ENCODE data around the gene CPEB4. TPM values are rescaled to one million over a fixed set of nuclear protein-coding genes. Genes with fewer than 3 reads are reported as not detected.

The CPEB4 gene
- total RNA-seq, 1 donor from 2014 or later: 22.6 TPM

DNA sequence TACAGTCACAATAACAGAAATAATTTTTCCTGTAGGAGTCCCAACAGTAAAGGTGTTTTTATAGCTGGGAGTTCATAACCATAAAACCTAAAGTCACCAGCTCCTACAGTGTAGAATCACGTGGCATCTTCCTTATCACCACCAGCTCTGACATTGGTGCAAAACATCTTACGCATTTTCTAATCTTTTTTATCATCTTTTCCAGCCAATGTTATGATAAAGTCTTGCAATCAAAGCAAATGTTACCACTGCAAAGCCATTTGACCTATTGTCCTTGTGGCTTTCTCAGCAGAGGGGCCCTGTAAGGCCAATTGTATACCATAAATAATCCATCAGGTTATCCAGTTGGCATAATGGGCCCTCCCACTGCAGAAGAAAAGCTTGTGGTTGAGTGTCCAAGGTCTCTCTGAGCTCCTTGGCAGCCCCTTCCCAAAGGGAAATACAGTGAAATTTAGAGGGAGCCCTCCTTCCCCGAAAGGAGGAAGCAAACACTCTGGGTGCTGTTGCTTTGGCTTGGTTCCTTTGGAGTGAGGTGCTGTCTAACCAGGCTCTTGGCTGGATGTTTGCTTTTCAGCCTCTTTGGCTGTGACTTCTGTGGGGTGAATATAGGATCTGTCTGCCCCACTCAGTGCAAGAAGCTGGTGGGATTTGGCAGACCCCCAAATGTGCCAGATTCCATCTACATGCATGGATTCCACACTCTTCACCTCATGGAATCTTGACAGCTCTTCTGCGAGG is 29.3 kb upstream of the CPEB4 start:
- intact Hi-C loops (cut with micrococcal nuclease): no loop called here

DNA sequence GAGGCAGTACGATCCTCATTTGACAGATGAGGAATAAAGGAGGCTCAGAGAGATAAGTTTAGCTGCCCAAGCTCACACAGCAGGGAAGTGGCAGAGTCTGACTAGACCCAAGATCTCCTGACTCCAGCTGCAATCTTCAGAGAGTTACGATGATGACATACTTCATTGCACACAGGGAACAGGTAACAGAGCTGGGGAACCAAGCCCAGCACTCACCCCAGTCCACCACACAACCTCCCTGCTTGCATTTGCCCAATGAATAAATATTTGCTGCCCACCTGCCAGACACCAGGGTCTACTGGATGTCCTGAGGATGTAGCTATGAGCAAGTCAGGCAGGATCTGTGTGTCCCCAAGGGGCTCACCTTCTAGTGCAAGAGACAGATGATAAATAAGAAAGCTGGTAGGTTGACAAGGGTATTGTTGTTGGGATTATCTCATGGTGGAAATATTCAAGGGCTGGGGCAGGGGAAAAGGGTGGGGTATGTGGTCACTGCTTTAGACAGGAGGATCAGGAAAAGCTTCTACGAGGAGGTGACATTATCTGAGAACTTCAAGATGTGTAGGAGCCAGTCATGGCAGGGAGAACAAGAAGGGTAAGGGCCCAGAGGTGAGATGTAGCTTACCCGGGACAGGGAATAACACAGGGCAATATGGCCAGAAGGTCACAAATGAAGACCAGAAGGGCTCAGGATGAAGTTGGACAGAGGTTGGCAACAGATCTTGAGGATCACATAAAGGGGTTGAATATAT is 28.6 kb upstream of the CPEB4 start:
- intact Hi-C loops (cut with micrococcal nuclease): no loop called here

- intact Hi-C loops (cut with micrococcal nuclease): no loop called here
These were observed 26.1 kb upstream of the CPEB4 start for GRCh38 chr5:173862047-173862477.

GRCh38 chr5:173863359-173863758 is 24.8 kb upstream of the CPEB4 start:
- intact Hi-C loops (cut with micrococcal nuclease): no loop called here

DNA sequence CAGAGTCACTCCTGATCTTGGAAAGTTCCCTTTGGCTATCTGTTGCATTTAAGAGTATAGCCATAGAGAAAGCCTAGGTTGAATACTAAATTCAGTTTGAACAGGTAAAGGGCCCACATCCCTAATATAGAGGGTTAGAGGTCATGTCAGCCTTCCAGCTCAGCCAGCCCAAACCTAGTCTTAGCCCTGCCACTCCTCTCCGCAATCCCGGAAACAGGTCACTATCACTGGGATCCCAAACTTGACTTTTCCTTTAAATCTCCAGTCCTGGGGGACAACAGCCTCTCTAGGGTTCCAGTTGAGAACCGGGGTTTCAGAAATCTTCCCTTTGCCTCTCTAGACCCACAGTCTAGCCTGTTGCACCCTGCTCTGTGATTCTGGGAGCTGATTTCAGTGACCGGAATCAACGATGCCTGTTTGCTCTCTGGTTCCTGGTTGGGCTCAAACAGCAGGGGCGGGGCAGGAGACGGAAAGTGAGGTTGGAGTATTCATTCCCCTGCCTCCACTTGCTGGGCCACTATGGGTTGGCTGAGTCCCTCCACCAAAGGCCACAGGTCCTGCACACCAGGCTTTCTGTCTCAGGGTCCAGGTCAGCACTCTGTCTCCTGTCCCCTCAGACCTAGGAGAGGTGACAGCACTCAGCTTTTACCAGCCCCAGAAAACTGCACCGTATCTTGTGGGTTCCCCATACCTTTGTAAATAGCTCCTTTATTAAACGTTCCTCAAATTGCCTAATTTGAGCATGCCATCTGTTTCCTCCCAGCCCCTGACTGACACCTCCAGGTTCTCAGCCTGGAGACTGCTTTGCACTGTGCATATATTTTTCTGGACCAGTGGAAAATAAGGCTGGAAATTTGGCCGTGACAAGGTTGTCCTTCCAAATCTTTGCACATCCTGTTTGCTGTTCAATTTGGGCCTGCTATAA is 23.8 kb upstream of the CPEB4 start:
- intact Hi-C loops (cut with micrococcal nuclease): no loop called here

DNA sequence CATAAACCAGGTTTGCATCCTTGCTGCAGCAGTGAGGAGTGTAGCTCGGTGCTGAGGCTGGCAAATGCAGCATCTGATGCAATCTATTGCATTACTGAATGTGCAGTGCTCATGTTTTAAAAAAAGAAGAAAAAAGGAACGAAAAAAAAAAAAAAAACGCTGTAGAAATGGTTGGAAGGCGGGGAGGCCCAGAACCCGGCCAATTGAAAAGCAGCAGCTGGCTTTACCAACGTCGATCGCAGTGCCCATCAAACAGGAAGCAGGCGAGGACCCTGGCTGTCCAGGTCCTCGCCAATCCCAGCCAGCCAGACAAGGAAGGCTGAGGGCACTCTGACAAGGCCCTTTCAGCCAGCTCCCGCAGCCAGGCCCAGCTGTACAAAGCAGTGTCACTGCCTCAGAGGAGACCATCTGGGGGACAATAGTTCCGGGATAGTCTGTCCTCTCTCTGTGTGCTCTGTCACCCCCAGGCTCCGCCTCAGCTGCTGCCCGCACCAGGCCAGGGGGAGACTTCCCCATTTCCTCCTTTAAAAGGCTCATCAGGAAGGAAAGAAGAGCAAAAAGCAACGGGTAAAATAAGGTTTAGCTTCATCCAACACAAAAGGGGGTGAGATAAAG is 21.8 kb upstream of the CPEB4 start:
- intact Hi-C loops (cut with micrococcal nuclease): no loop called here

GRCh38 chr5:173866858-173867679 is 21.1 kb upstream of the CPEB4 start:
- intact Hi-C loops (cut with micrococcal nuclease): no loop called here

DNA sequence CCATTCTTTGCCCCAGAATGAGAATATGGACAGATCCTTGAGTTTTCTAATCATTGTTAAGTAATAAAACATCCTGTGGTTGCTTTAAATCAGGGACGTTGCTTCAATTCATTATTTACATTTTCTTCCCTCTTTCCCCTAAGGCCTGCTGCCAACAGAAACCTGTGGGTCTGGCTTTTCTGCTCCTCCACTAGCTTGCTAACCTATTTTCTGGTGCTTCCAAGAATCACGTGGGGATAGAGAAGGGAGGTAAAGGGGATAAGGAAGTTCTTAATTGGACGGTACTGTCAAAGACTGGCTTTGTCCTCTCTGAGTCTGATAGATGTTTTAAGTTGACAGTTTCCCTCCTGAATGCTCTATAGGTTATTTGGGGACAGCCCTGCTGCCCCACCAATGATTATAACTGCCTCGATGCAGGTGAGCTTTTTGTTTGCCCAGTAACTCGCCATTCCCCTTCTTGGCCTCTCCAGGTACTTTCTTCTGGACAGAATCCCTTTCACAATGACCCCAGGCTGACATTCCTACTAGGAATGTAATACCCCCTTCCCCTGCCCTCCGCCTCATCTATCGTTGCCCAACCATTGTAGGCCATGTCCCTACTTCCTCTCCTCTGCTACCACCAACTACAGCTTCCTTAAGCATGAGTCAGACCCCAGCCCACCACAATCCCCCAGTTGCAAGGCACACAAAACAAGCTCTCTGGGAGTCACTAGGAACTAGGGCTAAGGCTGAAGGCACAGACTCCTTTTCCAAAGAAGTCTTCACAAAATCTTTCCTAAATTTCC is 19.9 kb upstream of the CPEB4 start:
- intact Hi-C loops (cut with micrococcal nuclease): no loop called here

GRCh38 chr5:173869316-173869715 is 18.8 kb upstream of the CPEB4 start:
- intact Hi-C loops (cut with micrococcal nuclease): no loop called here

DNA sequence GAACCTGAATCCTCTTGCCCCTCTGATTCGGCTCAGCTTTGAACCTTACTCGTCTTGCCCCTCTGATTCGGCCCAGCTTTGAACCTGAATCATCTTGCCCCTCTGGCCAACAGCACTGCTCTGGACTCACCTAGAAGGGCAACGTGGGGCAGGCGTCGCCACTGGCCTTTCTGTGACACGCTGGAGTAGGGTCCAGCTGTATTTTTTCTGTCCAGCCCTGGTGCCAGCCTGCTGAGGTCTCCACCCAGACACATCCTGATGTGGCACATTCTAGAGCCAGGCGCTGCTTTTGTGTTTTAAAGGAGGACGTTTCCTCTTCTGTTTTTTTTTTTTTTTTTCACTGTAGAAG is 15.2 kb upstream of the CPEB4 start:
- intact Hi-C loops (cut with micrococcal nuclease): no loop called here

DNA sequence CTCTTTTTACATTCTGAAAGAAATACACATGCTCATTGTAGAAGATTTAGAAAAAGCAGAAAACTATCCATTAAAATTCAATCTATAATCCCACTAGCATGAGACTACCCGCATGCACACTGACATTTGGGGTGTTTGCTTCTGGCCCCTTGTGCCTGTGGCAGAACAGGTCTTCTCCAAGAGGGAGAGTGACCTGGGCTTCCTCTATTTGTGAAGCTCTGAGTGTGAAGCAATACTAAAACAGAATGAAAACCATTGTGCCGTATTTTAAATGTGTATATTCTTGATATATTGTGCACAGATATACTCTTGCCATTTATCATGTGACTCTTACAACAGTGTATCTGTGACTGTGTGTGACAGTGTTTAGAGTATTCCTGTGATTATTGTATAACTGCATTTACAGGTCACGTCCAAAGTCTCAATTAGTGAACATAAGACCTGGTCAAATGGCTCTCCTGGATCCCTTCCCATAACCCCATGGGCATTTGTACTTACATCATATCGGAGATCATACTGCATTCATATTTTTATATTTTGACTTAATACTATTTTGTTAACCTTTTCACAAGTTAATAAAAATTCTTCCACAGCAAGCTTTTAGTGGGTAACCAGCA is 14.7 kb upstream of the CPEB4 start:
- intact Hi-C loops (cut with micrococcal nuclease): no loop called here

GRCh38 chr5:173875189-173875588 is 13.0 kb upstream of the CPEB4 start:
- intact Hi-C loops (cut with micrococcal nuclease): no loop called here

DNA sequence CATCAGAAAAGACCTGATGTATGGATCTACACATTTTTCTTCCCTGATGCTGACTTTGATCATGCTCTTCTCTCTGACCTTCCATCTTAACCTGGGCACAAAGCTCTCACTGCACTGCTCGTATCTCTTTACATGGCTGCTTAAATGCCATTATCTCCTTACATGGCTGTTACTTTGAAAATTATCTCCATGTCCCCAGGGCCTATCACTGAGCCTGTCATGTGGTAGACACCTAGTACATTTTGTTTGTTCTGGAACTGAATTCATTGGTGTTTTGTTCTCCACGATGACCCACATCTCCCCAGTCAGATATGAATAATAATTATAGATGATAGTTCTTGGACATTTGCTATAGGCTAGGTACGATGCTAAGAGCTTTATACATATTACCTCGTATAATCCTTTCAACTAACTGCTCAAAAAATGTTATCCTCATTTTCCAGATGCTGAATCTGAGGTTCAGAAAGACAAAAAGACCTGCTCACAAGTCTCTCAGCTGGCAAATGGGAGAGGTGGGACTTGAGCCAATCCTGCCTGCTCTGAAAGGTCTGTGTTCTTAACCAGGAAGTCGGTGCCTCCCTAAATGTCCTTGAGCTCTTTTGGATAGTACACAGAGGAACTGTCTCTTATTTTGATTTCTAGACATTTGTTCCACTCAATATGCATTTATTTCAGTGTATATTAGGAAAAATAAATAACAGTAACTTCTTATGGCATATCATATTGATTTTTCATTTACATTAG is 9.8 kb upstream of the CPEB4 start:
- intact Hi-C loops (cut with micrococcal nuclease): no loop called here

- intact Hi-C loops (cut with micrococcal nuclease): loop anchor here (10.0 kb wide), 1 partner anchor 1876 kb away; the partner anchor contains the start of gene FBXW11
These were observed 7.7 kb upstream of the CPEB4 start for GRCh38 chr5:173880306-173880985.

DNA sequence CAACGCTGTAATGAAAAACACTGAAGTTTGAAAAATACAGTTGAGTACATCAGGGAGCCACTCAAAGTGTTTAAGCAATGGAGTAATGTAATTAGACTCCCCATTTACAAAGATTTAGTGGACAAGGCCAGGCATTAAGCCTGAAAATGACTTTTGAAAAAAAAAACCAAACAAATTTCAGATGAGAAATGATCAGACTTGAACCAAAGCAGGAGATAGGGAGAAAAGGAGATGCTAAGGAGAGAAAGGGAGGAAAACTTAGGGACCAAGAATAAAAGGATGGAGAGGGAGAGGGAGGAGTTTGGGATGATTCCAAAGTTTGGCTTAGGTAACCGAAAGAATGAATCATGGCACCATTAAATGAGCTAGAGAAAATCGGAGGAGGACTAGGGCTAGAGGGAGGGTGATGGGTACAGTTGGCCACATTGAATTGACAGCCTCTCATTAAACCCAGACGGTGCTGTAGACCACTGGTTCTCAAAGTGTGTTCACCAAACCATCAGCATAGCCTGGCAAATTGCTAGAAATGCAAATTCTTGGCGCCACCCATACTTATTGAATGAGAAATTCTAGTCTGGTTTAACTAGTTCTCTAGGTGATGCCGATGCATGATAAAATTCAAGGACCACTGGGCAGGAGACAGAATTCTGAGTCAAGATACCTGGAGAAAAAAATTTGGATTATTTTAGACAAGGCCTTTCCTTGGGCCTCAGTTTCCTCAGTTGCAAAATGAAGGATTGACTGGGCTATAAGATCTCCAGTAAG is 6.2 kb upstream of the CPEB4 start:
- intact Hi-C loops (cut with micrococcal nuclease): loop anchor here (10.0 kb wide), 1 partner anchor 1877 kb away; the partner anchor contains the start of gene FBXW11

DNA sequence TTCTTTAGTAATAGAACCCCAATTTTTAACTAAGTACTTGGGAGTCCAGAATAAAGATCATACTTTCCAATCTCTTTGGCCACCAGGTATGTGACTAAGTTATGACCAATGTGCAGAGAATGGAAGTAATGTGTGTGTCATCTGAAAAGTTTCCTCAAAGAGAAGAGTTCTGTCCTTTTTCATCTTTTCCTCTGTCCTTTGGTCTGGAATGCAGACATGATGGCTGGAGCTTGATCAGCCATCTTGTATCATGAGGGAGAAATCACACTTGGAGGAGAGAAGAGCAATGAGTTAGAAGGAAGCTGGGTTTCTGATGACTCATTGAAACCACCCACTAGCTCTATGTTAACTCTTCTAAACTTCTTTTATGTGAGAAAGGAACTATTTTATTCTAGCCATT is 5.5 kb upstream of the CPEB4 start:
- intact Hi-C loops (cut with micrococcal nuclease): loop anchor here (10.0 kb wide), 1 partner anchor 1878 kb away; the partner anchor contains the start of gene FBXW11

DNA sequence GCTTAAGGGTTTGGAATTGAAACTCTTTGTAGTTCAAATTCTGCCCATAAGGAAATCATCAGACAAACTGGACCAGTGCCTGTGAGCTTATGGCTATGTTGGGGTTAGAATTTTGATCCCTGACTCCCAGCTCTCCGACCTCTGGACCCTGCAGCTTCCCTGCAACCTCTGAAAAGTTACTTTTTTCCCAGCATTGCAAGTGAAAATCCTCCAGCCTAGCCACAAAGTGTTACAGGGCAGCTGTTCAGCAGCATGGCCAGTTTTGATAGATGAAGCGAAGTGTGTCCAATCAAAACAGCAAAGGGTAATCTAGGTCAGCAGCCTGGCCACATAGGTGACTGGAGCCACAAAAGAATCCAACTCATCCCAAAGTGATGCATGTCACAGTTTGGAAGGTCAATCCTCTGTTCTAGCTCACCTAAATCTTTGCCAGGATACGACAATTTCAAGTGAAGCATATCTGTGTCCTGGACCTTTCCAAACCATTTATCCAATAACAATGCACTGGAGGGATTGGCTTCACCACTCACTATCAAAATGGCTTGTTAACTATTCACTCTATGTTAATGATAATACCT is 4.7 kb upstream of the CPEB4 start:
- intact Hi-C loops (cut with micrococcal nuclease): loop anchor here (10.0 kb wide), 1 partner anchor 1879 kb away; the partner anchor contains the start of gene FBXW11
